CD4-positive, alpha-beta T cell treated with Interleukin-15 for 4 hours (primary cell): Measurements from ENCODE around the gene SHOC1.
"Not testable (repeated sequence)": the region's sequence is repeated elsewhere in the genome, so short reads cannot be mapped to it uniquely, and the experiment has no call there.

Experiments
- DNase-seq: peaks from one replicate; pipeline ENCODE4 v3.0.0-alpha.2; 2020; ENCODE audit warnings: low spot score

The SHOC1 gene

DNA sequence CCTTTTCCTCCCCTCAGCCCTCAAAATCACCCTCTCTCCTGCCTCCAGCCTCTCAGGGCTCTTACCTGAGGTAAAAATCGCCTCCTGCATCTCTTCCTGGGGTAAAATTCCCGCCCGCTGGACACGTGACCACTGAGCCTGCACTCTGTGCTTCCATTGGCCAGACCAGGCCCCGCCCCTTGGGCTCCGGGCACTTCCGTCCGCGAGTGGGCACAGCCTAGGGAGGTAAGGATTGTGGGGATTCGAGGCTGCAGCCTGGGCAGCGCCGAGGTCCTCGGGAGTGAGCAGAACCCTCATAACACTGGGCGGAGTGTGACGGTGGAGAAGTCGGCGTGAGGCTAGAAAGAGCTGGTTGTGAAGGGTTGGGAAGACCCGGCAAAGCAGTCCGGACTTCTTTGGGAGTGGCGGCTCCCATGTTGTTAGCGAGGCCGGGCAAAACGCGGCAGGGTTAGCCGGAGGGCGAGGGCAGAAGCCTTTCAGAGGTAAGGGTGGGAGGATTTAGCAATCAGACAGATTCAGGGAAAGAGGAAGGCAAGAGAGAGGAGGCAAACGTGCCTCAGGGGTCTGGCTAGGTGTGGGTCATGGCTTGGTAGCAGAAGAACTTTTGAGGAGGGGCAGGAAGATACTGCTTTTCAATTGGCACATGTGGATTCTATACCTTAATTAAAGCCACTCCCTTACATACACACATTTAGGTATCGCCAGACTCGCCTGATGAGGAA lies at the start of gene SHOC1:
TSS of gene SHOC1 (minus strand) at position 103 of the 722 bp plus-strand sequence. CDS start 3,519 bp downstream, outside the sequence.
- no peak for DNase-seq

GRCh38 chr9:111843971-111844370 lies 49.2 kb upstream of the SHOC1 start:
- DNase-seq, result no peak

GRCh38 chr9:111842313-111842712 lies 47.6 kb upstream of the SHOC1 start:
- DNase-seq, result no peak

DNA sequence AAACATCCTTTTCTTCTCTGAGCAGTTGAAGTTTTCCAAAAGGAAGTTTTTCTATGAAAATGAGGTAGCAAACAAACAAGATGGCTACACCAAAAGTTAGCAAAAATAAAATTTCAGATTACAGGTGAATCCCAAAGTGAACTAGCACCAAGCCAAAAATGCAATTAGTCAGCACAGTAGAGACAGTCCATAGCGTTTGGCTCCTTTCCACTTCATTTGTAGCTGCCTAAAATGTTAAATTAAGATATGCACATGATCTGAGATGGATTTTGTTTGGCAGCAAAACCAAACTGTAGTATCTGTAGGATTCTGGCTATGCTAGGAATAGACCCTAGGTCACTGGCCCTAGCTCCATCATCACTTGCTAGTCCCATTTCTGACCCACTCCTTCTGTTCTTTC lies 45.7 kb upstream of the SHOC1 start:
- DNase-seq, result no peak

GRCh38 chr9:111839987-111840386 lies 45.2 kb upstream of the SHOC1 start:
- DNase-seq, result no peak

GRCh38 chr9:111839387-111839786 lies 44.6 kb upstream of the SHOC1 start:
- no peak for DNase-seq

- DNase-seq, result no peak
Observed at GRCh38 chr9:111838439-111838838, 43.7 kb upstream of the SHOC1 start.

- DNase-seq, result no peak
Observed at GRCh38 chr9:111836311-111836710, 41.6 kb upstream of the SHOC1 start.

DNA sequence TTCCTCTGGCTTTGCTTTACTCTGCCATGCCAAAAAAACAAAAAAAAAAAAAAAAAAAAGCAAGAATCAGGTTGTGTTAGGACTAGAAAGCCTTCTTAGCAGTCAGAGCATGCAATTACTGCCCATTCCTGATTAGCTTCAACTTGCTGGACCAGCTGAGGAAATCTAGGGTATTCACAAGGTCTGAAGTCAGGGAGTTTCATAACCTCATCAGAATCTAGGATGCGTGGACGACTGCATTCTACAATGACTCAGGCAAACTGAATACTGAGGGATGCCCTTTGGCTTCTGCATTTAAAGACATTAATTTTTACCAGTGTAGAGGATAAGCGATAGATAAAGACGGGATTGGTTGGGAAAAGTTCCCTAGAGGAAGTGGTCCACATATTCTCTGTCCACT lies 39.2 kb upstream of the SHOC1 start:
- DNase-seq, result no peak

DNA sequence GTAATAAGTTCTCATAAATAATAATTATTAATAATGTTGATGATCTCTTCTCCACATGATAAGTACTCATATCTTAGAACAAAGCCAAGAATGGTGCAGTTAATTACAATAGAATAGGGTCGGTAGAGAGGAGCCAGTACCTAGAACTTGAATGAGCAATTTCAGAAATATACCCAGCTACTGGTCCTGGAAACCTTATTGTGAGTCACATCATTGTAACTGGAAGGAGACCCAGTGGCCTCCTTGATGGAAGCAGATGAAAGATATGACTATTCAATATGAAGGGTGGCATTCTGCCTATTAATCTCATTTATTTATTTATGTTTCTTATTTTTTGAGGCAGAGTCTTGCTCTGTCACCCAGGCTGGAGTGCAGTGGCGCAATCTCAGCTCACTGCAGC lies 37.7 kb upstream of the SHOC1 start:
- no peak for DNase-seq

DNA sequence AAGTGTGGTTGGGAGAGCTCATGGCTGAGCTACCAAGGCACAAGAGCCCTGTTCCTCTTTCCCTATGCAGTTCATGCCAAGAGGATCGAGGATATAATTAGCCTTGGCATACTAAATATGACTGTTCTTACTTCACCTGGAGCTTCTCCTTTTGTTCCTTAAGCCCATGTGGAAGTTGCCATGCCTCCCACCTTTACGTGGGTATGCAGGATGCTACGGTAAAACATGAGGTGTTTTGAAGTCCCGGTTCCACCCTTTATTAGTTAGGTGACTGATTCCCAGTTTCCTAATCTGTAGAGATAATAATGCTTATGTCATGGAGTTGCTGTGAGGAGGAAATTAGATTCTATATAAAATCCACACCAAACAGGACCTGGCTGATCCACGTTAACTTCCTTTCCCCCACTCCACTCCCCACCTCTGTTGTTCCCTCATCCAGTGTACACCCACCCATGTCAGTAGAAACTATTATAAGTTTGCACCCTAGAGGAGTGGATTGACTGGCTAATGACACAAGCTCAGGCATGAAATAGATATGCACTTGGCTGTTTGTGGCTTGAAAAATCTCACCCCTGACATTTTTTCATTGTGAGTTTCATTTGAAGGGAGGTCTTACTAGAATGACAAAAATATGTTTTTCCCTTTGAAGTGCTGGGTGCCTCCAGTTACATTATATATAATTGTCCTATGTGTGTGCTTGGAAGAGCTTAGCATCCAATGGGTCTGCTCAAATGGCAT lies 36.8 kb upstream of the SHOC1 start:
- DNase-seq, result no peak

- DNase-seq, result peak; percentile 34
Observed at GRCh38 chr9:111828193-111828592, 33.5 kb upstream of the SHOC1 start.

DNA sequence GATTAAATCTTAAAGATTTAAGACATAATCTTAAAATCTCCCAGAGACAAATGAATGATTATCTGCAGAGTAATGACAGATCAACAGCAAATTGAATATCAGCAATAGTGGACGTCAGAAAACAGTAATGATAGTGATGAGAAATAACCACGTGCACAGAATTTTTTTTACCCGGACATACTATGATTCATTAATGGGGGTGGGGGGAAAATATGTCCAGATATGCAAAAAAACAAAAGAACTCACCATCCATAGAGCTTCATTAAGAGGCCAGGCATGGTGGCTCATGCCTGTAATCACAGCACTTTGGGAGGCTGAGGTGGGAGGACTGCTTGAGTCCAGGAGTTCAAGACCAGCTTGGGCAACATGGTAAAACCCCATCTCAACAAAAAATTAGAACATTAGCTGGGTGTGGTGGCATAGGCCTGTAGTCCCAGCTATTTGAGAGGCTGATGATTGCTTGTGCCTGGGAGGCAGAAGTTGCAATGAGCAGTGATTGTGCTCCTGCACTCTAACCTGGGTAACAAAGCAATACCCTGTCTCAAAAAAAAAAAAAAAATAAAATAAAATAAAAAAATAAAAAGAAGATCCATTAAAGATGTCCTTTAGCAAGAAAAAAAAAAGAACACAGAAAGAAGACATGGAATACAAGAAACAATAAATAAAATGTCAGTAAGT lies 30.9 kb upstream of the SHOC1 start:
- no peak for DNase-seq

GRCh38 chr9:111821006-111821528 lies 26.3 kb upstream of the SHOC1 start:
- no peak for DNase-seq

GRCh38 chr9:111819360-111819759 lies 24.6 kb upstream of the SHOC1 start:
- no peak for DNase-seq

DNA sequence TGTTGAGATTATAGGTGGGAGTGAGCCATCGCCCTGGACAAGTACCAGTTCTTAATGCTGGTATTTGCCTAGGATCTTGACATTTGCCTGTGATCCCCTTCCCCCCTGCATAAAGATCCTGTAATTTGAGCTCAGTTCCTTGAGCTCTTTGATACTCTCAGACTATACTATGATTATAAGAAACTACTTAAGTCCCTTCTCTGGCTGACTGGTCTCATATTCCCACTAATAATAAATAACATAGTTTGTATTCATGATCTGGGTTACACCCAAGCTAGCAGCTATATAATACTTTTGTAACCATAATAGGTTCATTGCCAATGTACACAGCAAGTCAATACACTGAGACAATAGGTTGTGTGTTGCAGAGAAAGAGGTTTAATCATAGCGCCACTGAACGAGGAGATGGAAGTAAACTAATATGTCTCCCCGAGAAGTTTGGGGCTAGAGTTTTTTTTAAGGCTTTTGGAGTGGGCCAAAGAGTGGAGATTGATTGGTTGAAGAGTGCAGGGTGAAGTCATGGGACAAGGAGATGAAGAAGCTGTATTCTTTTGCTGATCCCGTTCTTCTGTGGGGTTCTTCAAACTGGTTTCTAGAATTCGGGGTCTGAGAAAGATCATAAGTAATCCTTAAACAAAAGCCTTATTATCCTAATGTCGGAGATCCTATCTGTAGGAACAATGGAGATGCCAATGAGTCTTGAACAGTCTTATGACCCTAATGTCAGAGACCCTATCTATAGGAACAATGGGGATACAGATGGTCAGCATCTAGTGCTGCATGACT lies 20.7 kb upstream of the SHOC1 start:
- no peak for DNase-seq

GRCh38 chr9:111812337-111812736 lies 17.6 kb upstream of the SHOC1 start:
- DNase-seq, result no peak

- no peak for DNase-seq
Observed at GRCh38 chr9:111810908-111811307, 16.2 kb upstream of the SHOC1 start.

- DNase-seq, result not testable (repeated sequence)
Observed at GRCh38 chr9:111810415-111810814, 15.7 kb upstream of the SHOC1 start.

- no peak for DNase-seq
Observed at GRCh38 chr9:111807197-111807596, 12.5 kb upstream of the SHOC1 start.

DNA sequence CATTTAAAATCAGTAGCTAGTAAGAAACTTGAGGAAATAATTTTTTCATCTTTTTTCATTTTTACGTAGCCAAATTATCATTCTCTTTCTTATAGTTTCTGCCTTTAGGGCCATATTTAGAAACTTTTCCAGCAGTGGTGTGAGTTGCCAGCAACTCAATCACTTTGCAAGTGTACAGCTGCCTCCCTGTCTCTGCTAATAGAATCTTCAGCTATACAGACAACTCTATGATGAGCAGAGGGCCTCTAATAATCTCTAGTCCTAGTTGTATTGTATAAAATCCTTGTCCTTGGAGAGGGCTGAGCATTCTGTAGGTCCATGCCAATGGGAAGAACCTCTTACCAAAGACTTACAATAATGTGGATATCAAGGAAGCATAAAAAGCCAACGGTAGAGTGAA lies 11.5 kb upstream of the SHOC1 start:
- no peak for DNase-seq

DNA sequence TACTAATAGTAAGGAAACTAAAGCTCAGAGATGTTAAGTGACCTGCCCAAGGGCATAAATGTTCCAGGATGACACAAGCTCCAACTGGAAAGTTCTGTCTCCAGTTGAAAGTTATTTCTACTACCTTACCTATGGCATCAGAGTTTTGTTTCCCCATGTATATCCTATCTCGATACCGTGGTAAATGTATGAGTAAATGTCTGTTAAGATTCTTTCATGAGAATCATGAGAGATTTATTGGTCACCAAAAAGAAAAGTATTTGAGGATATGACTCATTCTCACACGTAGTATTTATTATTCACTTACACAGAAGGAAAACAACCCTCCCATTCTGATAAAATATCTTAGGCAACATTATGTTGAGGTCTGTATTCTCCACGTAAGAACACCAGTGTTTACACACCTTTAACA lies 11.1 kb upstream of the SHOC1 start:
- no peak for DNase-seq
